Measurements from ENCODE around the gene ATXN7L2.

GRCh38 chr1:109531380-109531779 is 47.7 kb downstream of the ATXN7L2 start:
- TF ChIP-seq EP300 (IDR thresholded peaks at IDR 0.05; ENCODE audit: borderline replicate concordance) (no peak), CEBPB (IDR thresholded peaks at IDR 0.05) (no peak), RAD21 (IDR thresholded peaks at IDR 0.05; ENCODE audit: low read depth) (no peak), ZBTB7A (IDR thresholded peaks at IDR 0.05; ENCODE audit: low read depth) (no peak), CREB1 (IDR thresholded peaks at IDR 0.05; ENCODE audit: low read depth) (no peak), TAF1 (IDR thresholded peaks at IDR 0.05; ENCODE audit: low read depth) (no peak), TEAD4 (IDR thresholded peaks at IDR 0.05) (no peak)
- TF ChIP-seq, protein P1, sequence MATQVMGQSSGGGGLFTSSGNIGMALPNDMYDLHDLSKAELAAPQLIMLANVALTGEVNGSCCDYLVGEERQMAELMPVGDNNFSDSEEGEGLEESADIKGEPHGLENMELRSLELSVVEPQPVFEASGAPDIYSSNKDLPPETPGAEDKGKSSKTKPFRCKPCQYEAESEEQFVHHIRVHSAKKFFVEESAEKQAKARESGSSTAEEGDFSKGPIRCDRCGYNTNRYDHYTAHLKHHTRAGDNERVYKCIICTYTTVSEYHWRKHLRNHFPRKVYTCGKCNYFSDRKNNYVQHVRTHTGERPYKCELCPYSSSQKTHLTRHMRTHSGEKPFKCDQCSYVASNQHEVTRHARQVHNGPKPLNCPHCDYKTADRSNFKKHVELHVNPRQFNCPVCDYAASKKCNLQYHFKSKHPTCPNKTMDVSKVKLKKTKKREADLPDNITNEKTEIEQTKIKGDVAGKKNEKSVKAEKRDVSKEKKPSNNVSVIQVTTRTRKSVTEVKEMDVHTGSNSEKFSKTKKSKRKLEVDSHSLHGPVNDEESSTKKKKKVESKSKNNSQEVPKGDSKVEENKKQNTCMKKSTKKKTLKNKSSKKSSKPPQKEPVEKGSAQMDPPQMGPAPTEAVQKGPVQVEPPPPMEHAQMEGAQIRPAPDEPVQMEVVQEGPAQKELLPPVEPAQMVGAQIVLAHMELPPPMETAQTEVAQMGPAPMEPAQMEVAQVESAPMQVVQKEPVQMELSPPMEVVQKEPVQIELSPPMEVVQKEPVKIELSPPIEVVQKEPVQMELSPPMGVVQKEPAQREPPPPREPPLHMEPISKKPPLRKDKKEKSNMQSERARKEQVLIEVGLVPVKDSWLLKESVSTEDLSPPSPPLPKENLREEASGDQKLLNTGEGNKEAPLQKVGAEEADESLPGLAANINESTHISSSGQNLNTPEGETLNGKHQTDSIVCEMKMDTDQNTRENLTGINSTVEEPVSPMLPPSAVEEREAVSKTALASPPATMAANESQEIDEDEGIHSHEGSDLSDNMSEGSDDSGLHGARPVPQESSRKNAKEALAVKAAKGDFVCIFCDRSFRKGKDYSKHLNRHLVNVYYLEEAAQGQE (IDR thresholded peaks at IDR 0.05; ENCODE audit: low read depth): no peak
- TF ChIP-seq, protein P2, sequence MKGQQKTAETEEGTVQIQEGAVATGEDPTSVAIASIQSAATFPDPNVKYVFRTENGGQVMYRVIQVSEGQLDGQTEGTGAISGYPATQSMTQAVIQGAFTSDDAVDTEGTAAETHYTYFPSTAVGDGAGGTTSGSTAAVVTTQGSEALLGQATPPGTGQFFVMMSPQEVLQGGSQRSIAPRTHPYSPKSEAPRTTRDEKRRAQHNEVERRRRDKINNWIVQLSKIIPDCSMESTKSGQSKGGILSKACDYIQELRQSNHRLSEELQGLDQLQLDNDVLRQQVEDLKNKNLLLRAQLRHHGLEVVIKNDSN (IDR thresholded peaks at IDR 0.05): no peak

Measured in Ishikawa (cell line).